Neuronal stem cell (in vitro differentiated cells): Measurements from ENCODE around the gene PPOX.

Experiments
- DNase-seq: peaks from one replicate; pipeline ENCODE4 v3.0.0-alpha.2; 2013; ENCODE audit warnings: low spot score
- H2AFZ ChIP-seq: one replicate; pipeline ENCODE4 v1.6.1; 2013; ENCODE audit warnings: mild to moderate bottlenecking, low read length, inconsistent platforms
- H2AK5ac ChIP-seq: 2 replicates; pipeline ENCODE4 v1.6.1; 2013; ENCODE audit warnings: low read depth, mild to moderate bottlenecking, inconsistent platforms, low read length, moderate library complexity, mixed read lengths
- H2BK120ac ChIP-seq: 2 replicates; pipeline ENCODE4 v1.6.1; 2013; ENCODE audit warnings: low read depth, mild to moderate bottlenecking, inconsistent platforms, low read length, moderate library complexity, mixed read lengths
- H2BK12ac ChIP-seq: one replicate; pipeline ENCODE4 v1.6.1; 2013; ENCODE audit warnings: low read length, inconsistent platforms
- H2BK15ac ChIP-seq: 2 replicates; pipeline ENCODE4 v1.6.1; 2013; ENCODE audit warnings: mild to moderate bottlenecking, low read length, inconsistent platforms, mixed read lengths
- H2BK5ac ChIP-seq: one replicate; pipeline ENCODE4 v1.6.1; 2013; ENCODE audit warnings: inconsistent platforms, mild to moderate bottlenecking, low read length, moderate library complexity
- H3K14ac ChIP-seq: one replicate; pipeline ENCODE4 v1.6.1; 2013; ENCODE audit warnings: low read length, inconsistent platforms
- H3K18ac ChIP-seq: 2 replicates; pipeline ENCODE4 v1.6.1; 2013; ENCODE audit warnings: low read length, inconsistent platforms
- H3K23ac ChIP-seq: 2 replicates; pipeline ENCODE4 v1.6.1; 2013; ENCODE audit warnings: low read depth, mild to moderate bottlenecking, mixed read lengths, low read length, inconsistent platforms; ENCODE audit not compliant: poor library complexity
- H3K27ac ChIP-seq: replicated peaks from 3 replicates; pipeline ENCODE4 v1.5.1; 2013; ENCODE audit warnings: low read length, inconsistent platforms
- H3K27me3 ChIP-seq, 3 experiments: 2 replicates each; pipeline ENCODE4 v1.6.1; 2013; ENCODE audit warnings: low read length in 3 of 3, mild to moderate bottlenecking in 2 of 3, inconsistent platforms in 1 of 3, low read depth in 1 of 3, mixed read lengths in 1 of 3, moderate library complexity in 1 of 3; ENCODE audit not compliant: control insufficient read depth in 3 of 3, insufficient read depth in 3 of 3
- H3K36me3 ChIP-seq, 2 donors: replicated peaks in 1 of 2; 2 replicates each; pipeline ENCODE4 v1.6.1; 2013; ENCODE audit warnings: low read length in 2 of 2; ENCODE audit not compliant: control insufficient read depth in 2 of 2, insufficient read depth in 2 of 2
- H3K4ac ChIP-seq: 2 replicates; pipeline ENCODE4 v1.6.1; 2013; ENCODE audit warnings: inconsistent platforms, mild to moderate bottlenecking, low read length, moderate library complexity
- H3K4me1 ChIP-seq, 2 donors: 1 replicate in 1 of 2; 2 replicates in 1 of 2; pipeline ENCODE4 v1.6.1; 2013; ENCODE audit warnings: low read length in 2 of 2, low read depth in 1 of 2; ENCODE audit not compliant: control insufficient read depth in 2 of 2, insufficient read depth in 1 of 2
- H3K4me2 ChIP-seq: one replicate; pipeline ENCODE4 v1.6.1; 2013; ENCODE audit warnings: mild to moderate bottlenecking, low read length, inconsistent platforms; ENCODE audit not compliant: insufficient read depth, poor library complexity, severe bottlenecking
- H3K4me3 ChIP-seq, 2 donors: 2 replicates each; pipeline ENCODE4 v1.5.1; 2013; ENCODE audit warnings: low read length in 2 of 2, mild to moderate bottlenecking in 2 of 2, inconsistent platforms in 1 of 2, moderate library complexity in 1 of 2
- H3K79me1 ChIP-seq: one replicate; pipeline ENCODE4 v1.6.1; 2013; ENCODE audit warnings: low read depth, mild to moderate bottlenecking, inconsistent platforms, low read length, moderate library complexity
- H3K9ac ChIP-seq: one replicate; pipeline ENCODE4 v1.6.1; 2013; ENCODE audit warnings: mild to moderate bottlenecking, low read depth, low read length, inconsistent platforms; ENCODE audit not compliant: poor library complexity
- H3K9me3 ChIP-seq, 2 donors: replicated peaks in 1 of 2; 2 replicates each; pipeline versions ENCODE3 to v1.6.1; 2013; ENCODE audit warnings: low read length in 2 of 2, mild to moderate bottlenecking in 2 of 2, inconsistent platforms in 1 of 2, low read depth in 1 of 2, mixed read lengths in 1 of 2, moderate library complexity in 1 of 2; ENCODE audit not compliant: control insufficient read depth in 2 of 2, insufficient read depth in 1 of 2
- H4K8ac ChIP-seq: one replicate; pipeline ENCODE4 v1.6.1; 2013; ENCODE audit warnings: low read depth, mild to moderate bottlenecking, inconsistent platforms, low read length, moderate library complexity
- H4K91ac ChIP-seq: one replicate; pipeline ENCODE4 v1.6.1; 2013; ENCODE audit warnings: low read length, low read depth, mild to moderate bottlenecking, inconsistent platforms; ENCODE audit not compliant: poor library complexity
- WGBS, 2 donors: extraction: QIAGEN DNeasy Blood & Tissue Kit; methylation state at CpG; one replicate each; pipeline ENCODE4 v1.1.7; 2013; ENCODE audit warnings: missing lambda C conversion rate in 2 of 2, mixed read lengths in 1 of 2; ENCODE audit not compliant: insufficient read length in 2 of 2, insufficient replicate concordance in 1 of 2; ENCODE audit errors: extremely low coverage in 2 of 2; 5-methylcytosine and 5-hydroxymethylcytosine counted together

PPOX gene

GRCh38 chr1:161197560-161198193 lies 31.5 kb downstream of the PPOX start:
- Histone ChIP-seq H3K9ac (no peak overlapping the region), H3K4me3 (no peak overlapping the region)

GRCh38 chr1:161198194-161198896 lies 32.1 kb downstream of the PPOX start:
- Histone ChIP-seq H3K9me3 (no peaks in the 10 kb centered on the region), H2AFZ (peak overlapping the region; percentile 90), H3K4ac (peak overlapping the region; percentile 58), H4K8ac (no peak overlapping the region), H2AK5ac (peak overlapping the region; percentile 88), H2BK120ac (peak overlapping the region; percentile 29), H2BK15ac (peak overlapping the region; percentile 59), H3K27ac (no peak overlapping the region), H3K4me2 (peak overlapping the region; percentile 71), H3K27me3 (no peaks in the 10 kb centered on the region), H3K4me1 (peaks cover 30 to 51% of the 10 kb centered on the region in 2 donors), H3K79me1 (no peaks in the 10 kb centered on the region), H3K9ac (no peak overlapping the region), H3K36me3 (peaks cover 0 to 2% of the 10 kb centered on the region in 2 donors), H3K4me3 (no peak overlapping the region), H3K18ac (peak overlapping the region; percentile 92), H3K23ac (no peak overlapping the region), H4K91ac (no peak overlapping the region), H2BK5ac (peak overlapping the region; percentile 30), H3K14ac (peak overlapping the region; percentile 50), H2BK12ac (peak overlapping the region; percentile 70)
- WGBS, 2 donors = no CpG with 5 or more reads among the region's 20 CpGs
- DNase-seq = no peak

More at GRCh38 chr1:161197560-161198193, 31.5 kb downstream of the PPOX start:
- peak overlapping the region; percentile 59 for H2BK15ac ChIP-seq
- peak overlapping the region; percentile 92 for H3K18ac ChIP-seq
- H3K4me1 ChIP-seq = peaks cover 30 to 51% of the 10 kb centered on the region in 2 donors
- WGBS, 2 donors = no CpG with 5 or more reads among the region's 11 CpGs
- H3K14ac ChIP-seq = peak overlapping the region; percentile 50
- no peaks in the 10 kb centered on the region for H3K36me3 ChIP-seq
- H4K91ac ChIP-seq = no peak overlapping the region
- no peak overlapping the region for H3K27ac ChIP-seq
- no peak overlapping the region for H2BK5ac ChIP-seq
- H3K4me2 ChIP-seq = peak overlapping the region; percentile 71
- H2AFZ ChIP-seq = peak overlapping the region; percentile 90
- H3K4ac ChIP-seq = peak overlapping the region; percentile 58
- H2BK120ac ChIP-seq = no peak overlapping the region
- no peaks in the 10 kb centered on the region for H3K79me1 ChIP-seq
- peak overlapping the region; percentile 14 for H2BK12ac ChIP-seq
- peak overlapping the region; percentile 8 for H3K23ac ChIP-seq
- no peak overlapping the region for H4K8ac ChIP-seq
- peak overlapping the region; percentile 88 for H2AK5ac ChIP-seq
- no peaks in the 10 kb centered on the region for H3K9me3 ChIP-seq
- H3K27me3 ChIP-seq = no peaks in the 10 kb centered on the region
- DNase-seq = no peak

DNA sequence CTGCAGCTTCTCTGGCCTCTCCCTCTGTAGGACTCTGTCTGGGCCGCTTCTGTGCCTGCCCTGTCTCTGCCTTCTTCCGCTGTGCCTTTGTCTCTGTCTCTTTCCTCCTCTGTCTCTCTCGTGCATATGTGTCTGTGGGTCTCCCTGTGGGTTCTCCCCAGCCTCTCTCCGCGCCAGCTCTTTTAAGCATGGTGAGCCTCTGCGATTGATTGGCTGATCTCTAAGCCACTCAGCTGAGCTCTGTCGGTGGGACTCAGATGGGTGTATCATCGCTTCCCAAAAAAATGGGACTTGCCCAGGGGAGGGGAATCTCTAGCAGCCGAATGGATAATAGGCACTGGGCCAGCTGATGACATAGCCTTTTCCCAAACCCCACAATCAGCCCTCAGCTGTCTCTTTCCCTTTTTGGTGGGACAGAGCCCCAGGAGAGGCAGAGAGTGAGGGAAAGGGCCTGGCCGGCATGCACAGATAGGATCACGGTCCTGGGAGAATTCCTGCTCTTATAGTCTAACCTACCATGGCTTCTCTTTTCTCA lies 32.7 kb downstream of the PPOX start, which contains the start of gene ADAMTS4:
TSS of gene ADAMTS4 (minus strand) at position 158 of the 535 bp plus-strand sequence. CDS start 427 bp downstream, outside the sequence.
- H3K18ac ChIP-seq = peak within 1 kb of the TSS; percentile 92
- WGBS, 2 donors = no CpG with 5 or more reads among the region's 11 CpGs
- H2BK5ac ChIP-seq = peak within 1 kb of the TSS; percentile 30
- DNase-seq = no peak
- peak within 1 kb of the TSS; percentile 90 for H2AFZ ChIP-seq
- no peak within 1 kb of the TSS for H4K91ac ChIP-seq
- H3K9ac ChIP-seq = no peak within 1 kb of the TSS
- peaks cover 0 to 8% of the 10 kb centered on the region in 2 donors for H3K36me3 ChIP-seq
- H3K27ac ChIP-seq = no peak within 1 kb of the TSS
- peak within 1 kb of the TSS; percentile 70 for H2BK12ac ChIP-seq
- H4K8ac ChIP-seq = no peak within 1 kb of the TSS
- peak within 1 kb of the TSS; percentile 88 for H2AK5ac ChIP-seq
- H3K9me3 ChIP-seq = no peaks in the 10 kb centered on the region
- H3K4me3 ChIP-seq = no peak within 1 kb of the TSS
- H3K79me1 ChIP-seq = no peaks in the 10 kb centered on the region
- H2BK120ac ChIP-seq = peak within 1 kb of the TSS; percentile 29
- peak within 1 kb of the TSS; percentile 71 for H3K4me2 ChIP-seq
- H3K4me1 ChIP-seq = peaks cover 30 to 51% of the 10 kb centered on the region in 2 donors
- peak within 1 kb of the TSS; percentile 59 for H2BK15ac ChIP-seq
- peak within 1 kb of the TSS; percentile 58 for H3K4ac ChIP-seq
- no peaks in the 10 kb centered on the region for H3K27me3 ChIP-seq
- H3K23ac ChIP-seq = no peak within 1 kb of the TSS
- peak within 1 kb of the TSS; percentile 50 for H3K14ac ChIP-seq
